ENCODE results near the gene CNOT1.

CNOT1 gene

DNA sequence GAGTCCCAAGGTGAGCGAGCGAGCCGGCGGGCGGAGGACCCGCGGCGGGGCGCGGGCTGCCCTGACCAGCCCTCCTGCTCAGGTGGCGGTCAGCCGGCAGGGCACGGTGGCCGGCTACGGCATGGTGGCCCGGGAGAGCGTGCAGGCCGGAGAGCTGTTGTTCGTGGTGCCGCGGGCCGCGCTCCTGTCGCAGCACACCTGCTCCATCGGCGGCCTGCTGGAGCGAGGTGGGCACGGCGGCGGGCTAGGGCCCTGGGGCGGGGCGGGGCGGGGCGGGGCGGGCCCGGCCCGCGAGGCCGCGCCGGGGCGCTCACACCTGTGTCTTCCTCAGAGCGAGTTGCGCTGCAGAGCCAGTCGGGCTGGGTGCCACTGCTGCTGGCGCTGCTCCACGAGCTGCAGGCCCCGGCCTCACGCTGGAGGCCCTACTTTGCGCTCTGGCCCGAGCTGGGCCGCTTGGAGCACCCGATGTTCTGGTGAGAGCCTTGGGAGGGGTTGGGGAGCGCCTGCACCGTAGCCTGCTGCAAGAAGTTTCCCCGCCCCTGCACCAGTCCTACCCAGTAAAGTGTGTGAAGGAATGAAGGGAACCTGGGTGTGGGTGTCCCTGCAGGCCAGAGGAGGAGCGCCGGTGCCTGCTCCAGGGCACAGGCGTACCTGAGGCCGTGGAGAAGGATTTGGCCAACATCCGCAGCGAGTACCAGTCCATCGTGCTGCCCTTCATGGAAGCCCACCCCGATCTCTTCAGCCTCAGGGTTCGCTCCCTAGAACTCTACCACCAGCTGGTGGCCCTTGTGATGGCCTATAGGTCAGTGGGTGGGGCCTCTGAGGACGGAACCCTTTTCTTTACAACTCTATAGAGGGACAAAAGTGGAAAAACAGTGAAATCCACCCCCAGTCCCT is 113.5 kb downstream of the CNOT1 start (continued):
- peak; percentile 69 for TF ChIP-seq INSM2 (tag by site-specific recombination; IDR thresholded peaks at IDR 0.05)
- 0 out of 2 replicates have a peak, but pooled peaks have one; percentile 1 for TF ChIP-seq GLIS2 (tag by site-specific recombination; IDR thresholded peaks at IDR 0.05)
- TF ChIP-seq ZNF623 (tag by site-specific recombination; IDR thresholded peaks at IDR 0.05): no peak
- no peak for TF ChIP-seq ZFP69B (tag by site-specific recombination; IDR thresholded peaks at IDR 0.05)
- 0 out of 2 replicates have a peak, but pooled peaks have one; percentile 10 for TF ChIP-seq ZNF366 (tag by site-specific recombination; conservative IDR thresholded peaks at IDR 0.05)
- no peak for TF ChIP-seq CTCF (tag by site-specific recombination; IDR thresholded peaks at IDR 0.05)
- no peak for TF ChIP-seq ZSCAN23 (tag by site-specific recombination; IDR thresholded peaks at IDR 0.05)
- TF ChIP-seq ZNF24 (tag by site-specific recombination; IDR thresholded peaks at IDR 0.05): 0 out of 2 replicates have a peak, but pooled peaks have one; percentile 30
- no peak for TF ChIP-seq ZBTB8A (tag by site-specific recombination; IDR thresholded peaks at IDR 0.05)
- peak; percentile 54; the same call in 1 of the 2 replicates for TF ChIP-seq ZNF610 (tag by site-specific recombination; IDR thresholded peaks at IDR 0.05; ENCODE audit: borderline replicate concordance)
- no peak for TF ChIP-seq ZNF707 (tag by site-specific recombination; IDR thresholded peaks at IDR 0.05)
- no peak for TF ChIP-seq ZNF146 (tag by site-specific recombination; IDR thresholded peaks at IDR 0.05)

DNA sequence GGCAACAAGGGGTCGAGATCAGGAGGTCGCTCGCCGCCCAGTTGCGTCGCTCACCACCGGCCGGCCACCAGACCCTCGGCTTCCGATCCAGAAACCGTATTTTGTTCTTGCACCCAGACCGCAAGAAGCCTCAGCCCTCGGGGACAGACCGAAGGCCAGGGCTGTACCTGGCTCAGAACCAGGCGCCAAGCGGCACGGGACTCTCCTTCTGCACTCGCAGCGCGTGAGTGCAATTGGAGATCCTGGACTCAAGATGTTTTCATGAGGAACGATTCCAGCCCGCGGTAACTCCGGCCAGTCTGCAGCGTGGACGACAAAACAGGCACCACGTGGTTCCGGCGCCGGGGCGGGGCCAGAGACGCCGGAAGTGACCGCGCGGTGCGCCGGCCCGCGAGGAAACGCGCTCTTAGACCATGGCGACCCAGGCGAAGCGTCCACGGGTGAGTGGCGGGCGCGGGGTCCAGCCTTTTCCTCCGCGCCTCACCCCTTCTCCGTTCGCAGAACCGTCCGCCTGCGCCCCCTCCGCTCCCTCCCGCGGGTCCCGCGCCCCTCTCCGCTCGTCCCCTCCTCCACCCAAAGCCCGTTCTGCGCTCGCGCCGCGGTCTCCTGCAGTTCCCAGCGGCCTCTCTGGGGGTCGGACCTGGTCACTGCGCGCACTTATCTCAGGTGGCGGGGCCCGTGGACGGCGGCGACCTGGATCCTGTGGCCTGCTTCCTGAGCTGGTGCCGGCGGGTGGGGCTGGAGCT is 114.3 kb downstream of the CNOT1 start, which contains the start of gene SETD6:
Gene SETD6 (plus strand): TSS at position 393 of the 746 bp plus-strand sequence. CDS start 21 bp downstream, at position 414.
- peaks cover 11 to 42% of the 10 kb centered on the region in 2 experiments for H3K36me3 ChIP-seq (ENCODE audit: control insufficient read depth in 2 of 2, insufficient read depth in 1 of 2, low read length in 2 of 2)
- H3K27ac ChIP-seq (ENCODE audit: extremely low read depth, low read depth, low read length): peak within 1 kb of the TSS; percentile 83
- H3K4me3 ChIP-seq (ENCODE audit: low read depth, low read length): peak within 1 kb of the TSS; percentile 78
- ChIA-PET CTCF (interaction anchor here (0.6 to 2.6 kb wide), 7 partner anchors 42 to 241 kb away, joined by 3 to 10 read pairs (median 4); no protein-coding TSS in a partner anchor), POLR2A (interaction anchor here (0.6 kb wide), 2 partner anchors 57 to 137 kb away, joined by 3 to 4 read pairs; no protein-coding TSS in a partner anchor)
- H3K4me1 ChIP-seq (ENCODE audit: control insufficient read depth, insufficient read depth, low read length): peaks cover 4% of the 10 kb centered on the region; the same call in 1 of the 2 replicates
- no peaks in the 10 kb centered on the region for H3K9me3 ChIP-seq (ENCODE audit: control insufficient read depth, insufficient read depth, low read depth, low read length)
- TF ChIP-seq MYNN (tag by site-specific recombination; IDR thresholded peaks at IDR 0.05; ENCODE audit: borderline replicate concordance) (no peak), ZBTB11 (tag by site-specific recombination; conservative IDR thresholded peaks at IDR 0.05; ENCODE audit: low read depth) (peak; percentile 95), PRDM2 (tag by site-specific recombination; IDR thresholded peaks at IDR 0.05; ENCODE audit: borderline replicate concordance) (peak; percentile 97), ZSCAN30 (tag by site-specific recombination; IDR thresholded peaks at IDR 0.05) (0 out of 2 replicates have a peak, but pooled peaks have one; percentile 2), REPIN1 (tag by site-specific recombination; IDR thresholded peaks at IDR 0.05; ENCODE audit: low read depth) (0 out of 2 replicates have a peak, but pooled peaks have one; percentile 7), BCL11A (tag by site-specific recombination; IDR thresholded peaks at IDR 0.05; ENCODE audit: low read depth) (peak; percentile 23; the same call in 1 of the 2 replicates), ZBTB20 (tag by site-specific recombination; IDR thresholded peaks at IDR 0.05) (peak; percentile 30; the same call in 1 of the 2 replicates), ZNF629 (tag by site-specific recombination; IDR thresholded peaks at IDR 0.05) (peak; percentile 58; the same call in 1 of the 2 replicates), GLIS2 (tag by site-specific recombination; IDR thresholded peaks at IDR 0.05) (peak; percentile 80)
